Caco-2 (cell line): ENCODE measurements around the gene LARP4B. TPM values are rescaled to one million over a fixed set of nuclear protein-coding genes. Genes with fewer than 3 reads are reported as not detected.

Experiments used
- BruUV-seq: library from RNA; stranded (reverse); fragments of 400-500 nt; replicated peaks from 2 replicates; lab custom pipeline; 2021; lab: Mats Ljungman, UMichigan
- CTCF ChIA-PET: fragments of 300-600 bp; sonication (Branson Sonifier 250); formaldehyde crosslinking; loops from one replicate; lab custom pipeline; 2022; ENCODE audit warnings: antibody characterized with exemption; lab: Charles Lee
- POLR2A ChIA-PET: fragments of 300-600 bp; sonication (Branson Sonifier 250); formaldehyde crosslinking; loops from one replicate; lab custom pipeline; 2022; ENCODE audit warnings: antibody characterized with exemption; lab: Charles Lee
- DNase-seq, 2 experiments: peaks; one replicate each; pipeline versions ENCODE4 v3.0.0 to v3.0.0-alpha.2; 2020 to 2022
- H3K27me3 ChIP-seq: replicated peaks from 2 replicates; pipeline ENCODE4 v1.6.0; 2011; ENCODE audit warnings: low read length; ENCODE audit not compliant: control insufficient read depth, insufficient read depth
- H3K36me3 ChIP-seq: 2 replicates; pipeline ENCODE4 v1.5.1; 2011; ENCODE audit warnings: low read length; ENCODE audit not compliant: control insufficient read depth, insufficient read depth
- H3K4me1 ChIP-seq: fragments of 250-450 bp; sonication (Bioruptor Pico); 2 replicates; pipeline ENCODE4 v1.5.1; 2020; ENCODE audit warnings: mild to moderate bottlenecking
- H3K4me3 ChIP-seq: 2 replicates; pipeline ENCODE4 v1.5.1; 2011; ENCODE audit warnings: low read depth, mild to moderate bottlenecking, control low read depth, low read length
- H3K9me3 ChIP-seq: fragments of 250-450 bp; sonication (Bioruptor Pico); 2 replicates; pipeline ENCODE4 v1.5.1; 2020; ENCODE audit warnings: mild to moderate bottlenecking, moderate library complexity
- H3K27ac Mint-ChIP-seq: one replicate; pipeline ENCODE4 v1.8.0; 2022; ENCODE audit warnings: mixed read lengths; ENCODE audit not compliant: unreplicated experiment
- H3K27me3 Mint-ChIP-seq: one replicate; pipeline ENCODE4 v1.8.0; 2022; ENCODE audit warnings: mixed read lengths; ENCODE audit not compliant: insufficient read depth, unreplicated experiment
- H3K36me3 Mint-ChIP-seq: one replicate; pipeline ENCODE4 v1.8.0; 2022; ENCODE audit warnings: mild to moderate bottlenecking, mixed read lengths; ENCODE audit not compliant: insufficient read depth, unreplicated experiment
- H3K4me1 Mint-ChIP-seq: one replicate; pipeline ENCODE4 v1.8.0; 2022; ENCODE audit warnings: low read depth, mixed read lengths; ENCODE audit not compliant: unreplicated experiment
- H3K4me3 Mint-ChIP-seq: one replicate; pipeline ENCODE4 v1.8.0; 2022; ENCODE audit warnings: mild to moderate bottlenecking, moderate library complexity, mixed read lengths; ENCODE audit not compliant: unreplicated experiment
- H3K9me3 Mint-ChIP-seq: one replicate; pipeline ENCODE4 v1.8.0; 2022; ENCODE audit warnings: mixed read lengths; ENCODE audit not compliant: unreplicated experiment
- CTCF ChIP-seq, 2 experiments: fragments of 200-600 bp in 1 of 2; IDR thresholded peaks; 1 replicate in 1 of 2; 2 replicates in 1 of 2; pipeline versions ENCODE4 v1.5.1 to v1.8.0; 2011 to 2022; ENCODE audit warnings: antibody characterized with exemption in 1 of 2, control low read depth in 1 of 2, inconsistent platforms in 1 of 2, low read depth in 1 of 2, low read length in 1 of 2, mild to moderate bottlenecking in 1 of 2, moderate library complexity in 1 of 2; ENCODE audit not compliant: insufficient read depth in 1 of 2, severe bottlenecking in 1 of 2, unreplicated experiment in 1 of 2
- intact Hi-C: fragments of 100-400 bp; cut with micrococcal nuclease; formaldehyde crosslinking; loops from one replicate; pipeline ENCODE4 v1.10.0; 2022; ENCODE audit not compliant: unreplicated experiment
- total RNA-seq: library from RNA; stranded (reverse); gene quantifications from 2 replicates; pipeline ENCODE4 v1.2.3, GENCODE V29; 2022

Gene LARP4B
- total RNA-seq, 1 experiment from 2014 or later, result 235 TPM

- intact Hi-C loops, result loop anchor here (1.0 kb wide), 2 partner anchors 15 to 38 kb away; partner anchors contain the start of gene LARP4B
- H3K4me1 Mint-ChIP-seq, result peaks cover 66% of the 10 kb centered on the region
- no peak overlapping the region for H3K4me3 ChIP-seq
These were observed 38.1 kb upstream of the LARP4B start for GRCh38 chr10:969473-970150.

GRCh38 chr10:968546-969199 is 37.2 kb upstream of the LARP4B start:
- H3K4me3 Mint-ChIP-seq, result no peak overlapping the region
- H3K27ac Mint-ChIP-seq, result peak overlapping the region; percentile 89
- H3K4me1 Mint-ChIP-seq, result peaks cover 57% of the 10 kb centered on the region
- no peaks in the 10 kb centered on the region for H3K9me3 Mint-ChIP-seq
- H3K27me3 Mint-ChIP-seq, result no peaks in the 10 kb centered on the region
- H3K27me3 ChIP-seq, result no peaks in the 10 kb centered on the region
- no peaks in the 10 kb centered on the region for H3K36me3 ChIP-seq
- H3K4me1 ChIP-seq, result peaks cover 52% of the 10 kb centered on the region
- POLR2A ChIA-PET, result interaction anchor here (4.0 kb wide), 1 partner anchor 17 kb away, joined by 123 read pairs; the partner anchor contains the start of gene GTPBP4
- no peak overlapping the region for H3K4me3 ChIP-seq
- no peak for DNase-seq
- no TSS peak for BruUV-seq
- CTCF ChIA-PET, result no interaction called here
- H3K9me3 ChIP-seq, result no peaks in the 10 kb centered on the region
- intact Hi-C loops, result no loop called here
- TF ChIP-seq CTCF (IDR thresholded peaks at IDR 0.05; ENCODE audit: insufficient read depth in 1 of 2, low read depth in 1 of 2, low read length in 1 of 2, severe bottlenecking in 1 of 2, unreplicated experiment in 1 of 2), result no peak
- peaks cover 33% of the 10 kb centered on the region for H3K36me3 Mint-ChIP-seq

More at GRCh38 chr10:969473-970150, 38.1 kb upstream of the LARP4B start:
- Mint-ChIP-seq H3K27ac (peak overlapping the region; percentile 89), H3K4me3 (peak overlapping the region; percentile 69), H3K27me3 (no peaks in the 10 kb centered on the region), H3K9me3 (no peaks in the 10 kb centered on the region), H3K36me3 (peaks cover 42% of the 10 kb centered on the region)
- Histone ChIP-seq H3K27me3 (no peaks in the 10 kb centered on the region), H3K9me3 (no peaks in the 10 kb centered on the region), H3K4me1 (peaks cover 61% of the 10 kb centered on the region), H3K36me3 (no peaks in the 10 kb centered on the region)
- POLR2A ChIA-PET, result interaction anchor here (0.8 to 4.0 kb wide), 4 partner anchors 12 to 79 kb away, joined by 4 to 123 read pairs (median 20); partner anchors contain the start of genes GTPBP4, IDI1 and LARP4B
- TSS peak; percentile 64 for BruUV-seq
- CTCF ChIA-PET, result interaction anchor here (0.7 to 1.7 kb wide), 4 partner anchors 16 to 38 kb away, joined by 3 to 9 read pairs (median 7); partner anchors contain the start of genes GTPBP4 and LARP4B
- DNase-seq, result peak; percentile 74 to 79
- no peak for TF ChIP-seq CTCF (IDR thresholded peaks at IDR 0.05; ENCODE audit: insufficient read depth in 1 of 2, low read depth in 1 of 2, low read length in 1 of 2, severe bottlenecking in 1 of 2, unreplicated experiment in 1 of 2)

- ChIA-PET POLR2A (no interaction called here), CTCF (no interaction called here)
- Mint-ChIP-seq H3K4me1 (peaks cover 41% of the 10 kb centered on the region), H3K27me3 (no peaks in the 10 kb centered on the region), H3K9me3 (no peaks in the 10 kb centered on the region), H3K36me3 (peaks cover 25% of the 10 kb centered on the region), H3K4me3 (no peak overlapping the region), H3K27ac (peak overlapping the region; percentile 20)
- intact Hi-C loops, result no loop called here
- no peaks in the 10 kb centered on the region for H3K9me3 ChIP-seq
- H3K4me1 ChIP-seq, result peaks cover 31% of the 10 kb centered on the region
- no peaks in the 10 kb centered on the region for H3K36me3 ChIP-seq
- no peak for DNase-seq
- TF ChIP-seq CTCF (IDR thresholded peaks at IDR 0.05; ENCODE audit: insufficient read depth in 1 of 2, low read depth in 1 of 2, low read length in 1 of 2, severe bottlenecking in 1 of 2, unreplicated experiment in 1 of 2), result no peak
- no peaks in the 10 kb centered on the region for H3K27me3 ChIP-seq
- BruUV-seq, result no TSS peak
- no peak overlapping the region for H3K4me3 ChIP-seq
These were observed 35.1 kb upstream of the LARP4B start for GRCh38 chr10:966466-967235.
